ENCODE measurements around the gene SRBD1.

SRBD1 gene

GRCh38 chr2:45497355-45497754 is 113.7 kb downstream of the SRBD1 start:
- peaks cover 6% of the 10 kb centered on the region; the same call in 1 of the 2 replicates for H3K4me1 ChIP-seq (ENCODE audit: control insufficient read depth, insufficient read depth, low read length)
- no peaks in the 10 kb centered on the region for H3K27me3 ChIP-seq (ENCODE audit: control insufficient read depth, insufficient read depth, low read length)
- H3K36me3 ChIP-seq (ENCODE audit: control insufficient read depth, insufficient read depth, low read length): no peaks in the 10 kb centered on the region
- H3K9me3 ChIP-seq (ENCODE audit: control insufficient read depth, insufficient read depth, low read depth, low read length): peaks cover 8% of the 10 kb centered on the region
- no peak overlapping the region for H3K4me3 ChIP-seq (ENCODE audit: low read depth, low read length)
- no peak overlapping the region for H3K9ac ChIP-seq (ENCODE audit: low read length)
- H3K27ac ChIP-seq (ENCODE audit: low read depth, low read length): no peak overlapping the region

DNA sequence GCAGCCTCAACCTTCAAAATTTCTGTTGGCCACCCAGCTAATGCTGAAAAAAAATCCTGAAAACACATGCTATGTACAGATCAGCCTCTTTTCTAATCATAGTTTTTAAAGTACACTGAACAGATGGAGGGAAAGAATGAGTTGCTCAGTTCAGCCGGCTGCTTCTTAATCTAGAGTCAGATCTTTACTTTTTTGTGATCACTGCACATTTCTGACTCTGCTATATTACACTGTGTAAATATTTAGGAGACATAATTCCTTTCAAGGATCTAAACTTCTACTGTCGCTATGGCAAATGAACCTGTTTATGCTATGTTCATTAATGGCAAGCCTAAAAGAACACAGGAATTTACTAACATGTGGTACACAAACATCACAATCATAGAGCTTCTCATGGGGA is 114.2 kb downstream of the SRBD1 start:
- Histone ChIP-seq H3K27me3 (ENCODE audit: control insufficient read depth, insufficient read depth, low read length) (no peaks in the 10 kb centered on the region), H3K4me1 (ENCODE audit: control insufficient read depth, insufficient read depth, low read length) (peaks cover 6% of the 10 kb centered on the region; the same call in 1 of the 2 replicates), H3K36me3 (ENCODE audit: control insufficient read depth, insufficient read depth, low read length) (no peaks in the 10 kb centered on the region), H3K9me3 (ENCODE audit: control insufficient read depth, insufficient read depth, low read depth, low read length) (peaks cover 5% of the 10 kb centered on the region), H3K4me3 (ENCODE audit: low read depth, low read length) (no peak overlapping the region), H3K27ac (ENCODE audit: low read depth, low read length) (no peak overlapping the region), H3K9ac (ENCODE audit: low read length) (no peak overlapping the region)

- Histone ChIP-seq H3K4me1 (ENCODE audit: control insufficient read depth, insufficient read depth, low read length) (peaks cover 6% of the 10 kb centered on the region; the same call in 1 of the 2 replicates), H3K4me3 (ENCODE audit: low read depth, low read length) (no peak overlapping the region), H3K9ac (ENCODE audit: low read length) (no peak overlapping the region), H3K27me3 (ENCODE audit: control insufficient read depth, insufficient read depth, low read length) (no peaks in the 10 kb centered on the region), H3K9me3 (ENCODE audit: control insufficient read depth, insufficient read depth, low read depth, low read length) (no peaks in the 10 kb centered on the region), H3K36me3 (ENCODE audit: control insufficient read depth, insufficient read depth, low read length) (no peaks in the 10 kb centered on the region), H3K27ac (ENCODE audit: low read depth, low read length) (no peak overlapping the region)
Observed at GRCh38 chr2:45494978-45495293, 116.1 kb downstream of the SRBD1 start.

GRCh38 chr2:45494275-45494977 is 116.6 kb downstream of the SRBD1 start:
- Histone ChIP-seq H3K27me3 (ENCODE audit: control insufficient read depth, insufficient read depth, low read length) (no peaks in the 10 kb centered on the region), H3K9ac (ENCODE audit: low read length) (no peak overlapping the region)

DNA sequence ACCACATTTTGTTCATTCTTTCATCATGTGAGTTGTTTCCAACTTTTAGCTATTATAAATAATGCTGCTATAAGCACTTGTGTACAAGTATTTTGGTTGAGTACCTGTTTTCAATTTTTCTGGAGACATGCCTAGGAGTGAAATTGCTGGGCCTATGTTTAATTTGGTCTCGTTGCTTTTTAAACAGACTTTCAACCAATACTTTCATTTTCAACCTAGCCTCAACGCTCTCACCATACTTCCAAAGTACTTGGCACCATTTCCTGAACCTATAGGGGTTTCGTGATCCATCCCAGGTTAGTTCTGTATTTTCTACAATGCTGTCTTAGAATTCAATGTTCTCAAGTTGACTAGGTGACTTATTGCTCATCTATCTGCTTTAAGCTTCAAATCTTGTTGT is 126.1 kb downstream of the SRBD1 start:
- Histone ChIP-seq H3K27ac (ENCODE audit: low read depth, low read length) (no peak overlapping the region), H3K36me3 (ENCODE audit: control insufficient read depth, insufficient read depth, low read length) (no peaks in the 10 kb centered on the region), H3K4me3 (ENCODE audit: low read depth, low read length) (no peak overlapping the region), H3K27me3 (ENCODE audit: control insufficient read depth, insufficient read depth, low read length) (no peaks in the 10 kb centered on the region), H3K9ac (ENCODE audit: low read length) (no peak overlapping the region), H3K4me1 (ENCODE audit: control insufficient read depth, insufficient read depth, low read length) (no peaks in the 10 kb centered on the region), H3K9me3 (ENCODE audit: control insufficient read depth, insufficient read depth, low read depth, low read length) (no peaks in the 10 kb centered on the region)

More at GRCh38 chr2:45494275-45494977, 116.6 kb downstream of the SRBD1 start:
- H3K27ac ChIP-seq (ENCODE audit: low read depth, low read length): no peak overlapping the region
- peaks cover 6% of the 10 kb centered on the region; the same call in 1 of the 2 replicates for H3K4me1 ChIP-seq (ENCODE audit: control insufficient read depth, insufficient read depth, low read length)
- no peaks in the 10 kb centered on the region for H3K36me3 ChIP-seq (ENCODE audit: control insufficient read depth, insufficient read depth, low read length)
- H3K9me3 ChIP-seq (ENCODE audit: control insufficient read depth, insufficient read depth, low read depth, low read length): no peaks in the 10 kb centered on the region
- no peak overlapping the region for H3K4me3 ChIP-seq (ENCODE audit: low read depth, low read length)

- no peaks in the 10 kb centered on the region for H3K9me3 ChIP-seq (ENCODE audit: control insufficient read depth, insufficient read depth, low read depth, low read length)
Observed at GRCh38 chr2:45483997-45484396, 127.1 kb downstream of the SRBD1 start.

GRCh38 chr2:45477546-45477945 is 133.5 kb downstream of the SRBD1 start:
- Histone ChIP-seq H3K4me1 (ENCODE audit: control insufficient read depth, insufficient read depth, low read length) (no peaks in the 10 kb centered on the region), H3K9me3 (ENCODE audit: control insufficient read depth, insufficient read depth, low read depth, low read length) (no peaks in the 10 kb centered on the region), H3K4me3 (ENCODE audit: low read depth, low read length) (no peak overlapping the region), H3K27ac (ENCODE audit: low read depth, low read length) (no peak overlapping the region), H3K9ac (ENCODE audit: low read length) (no peak overlapping the region), H3K27me3 (ENCODE audit: control insufficient read depth, insufficient read depth, low read length) (no peaks in the 10 kb centered on the region), H3K36me3 (ENCODE audit: control insufficient read depth, insufficient read depth, low read length) (0 out of 2 replicates have a peak, but pooled peaks cover 4% of the 10 kb centered on the region)

More at GRCh38 chr2:45483997-45484396, 127.1 kb downstream of the SRBD1 start:
- Histone ChIP-seq H3K4me1 (ENCODE audit: control insufficient read depth, insufficient read depth, low read length) (no peaks in the 10 kb centered on the region), H3K27me3 (ENCODE audit: control insufficient read depth, insufficient read depth, low read length) (no peaks in the 10 kb centered on the region), H3K27ac (ENCODE audit: low read depth, low read length) (no peak overlapping the region), H3K4me3 (ENCODE audit: low read depth, low read length) (no peak overlapping the region), H3K9ac (ENCODE audit: low read length) (no peak overlapping the region), H3K36me3 (ENCODE audit: control insufficient read depth, insufficient read depth, low read length) (no peaks in the 10 kb centered on the region)

- Histone ChIP-seq H3K9me3 (ENCODE audit: control insufficient read depth, insufficient read depth, low read depth, low read length) (no peaks in the 10 kb centered on the region), H3K9ac (ENCODE audit: low read length) (no peak overlapping the region), H3K4me1 (ENCODE audit: control insufficient read depth, insufficient read depth, low read length) (peaks cover 23% of the 10 kb centered on the region), H3K27ac (ENCODE audit: low read depth, low read length) (no peak overlapping the region), H3K36me3 (ENCODE audit: control insufficient read depth, insufficient read depth, low read length) (no peaks in the 10 kb centered on the region), H3K27me3 (ENCODE audit: control insufficient read depth, insufficient read depth, low read length) (no peaks in the 10 kb centered on the region), H3K4me3 (ENCODE audit: low read depth, low read length) (no peak overlapping the region)
Observed at GRCh38 chr2:45470531-45470930, 140.5 kb downstream of the SRBD1 start.

DNA sequence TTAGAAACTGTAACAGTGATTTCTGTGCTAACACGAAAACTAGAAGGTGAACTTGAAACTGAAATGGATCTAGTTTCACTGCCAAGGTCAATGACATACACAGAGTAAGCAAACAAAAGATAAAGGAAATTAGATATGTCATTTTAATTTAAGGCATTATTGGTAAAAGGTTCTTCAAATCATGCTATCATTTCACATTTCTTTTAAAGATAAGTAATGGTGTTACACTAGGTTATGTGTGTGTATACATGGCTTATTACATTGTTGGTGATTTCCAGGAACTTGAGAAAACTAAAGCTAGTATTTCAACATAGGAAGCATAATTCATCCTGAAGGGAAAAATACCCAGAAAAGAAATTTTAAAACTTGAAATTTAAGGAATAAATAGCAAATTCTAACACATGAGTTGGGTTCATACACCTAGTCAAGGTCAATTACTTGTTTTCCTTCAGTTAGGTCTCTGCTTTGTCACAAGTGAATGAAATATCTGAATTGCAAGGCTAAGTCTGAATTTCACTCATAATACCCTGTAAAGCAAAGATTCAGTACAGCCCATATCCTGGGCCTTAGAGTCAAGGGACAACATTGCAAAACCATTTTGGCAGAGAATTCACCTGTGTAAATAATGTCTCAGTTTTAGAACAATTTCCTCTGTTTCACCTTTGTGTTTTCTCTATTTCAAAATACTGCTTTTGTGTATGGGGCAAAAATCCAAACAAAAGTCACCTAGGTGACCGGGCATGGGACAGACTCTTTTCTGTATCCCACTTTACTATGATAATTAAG is 141.6 kb downstream of the SRBD1 start:
- no peak overlapping the region for H3K27ac ChIP-seq (ENCODE audit: low read depth, low read length)
- H3K27me3 ChIP-seq (ENCODE audit: control insufficient read depth, insufficient read depth, low read length): no peaks in the 10 kb centered on the region
- no peak overlapping the region for H3K4me3 ChIP-seq (ENCODE audit: low read depth, low read length)
- peaks cover 33% of the 10 kb centered on the region for H3K4me1 ChIP-seq (ENCODE audit: control insufficient read depth, insufficient read depth, low read length)
- no peaks in the 10 kb centered on the region for H3K36me3 ChIP-seq (ENCODE audit: control insufficient read depth, insufficient read depth, low read length)
- H3K9ac ChIP-seq (ENCODE audit: low read length): no peak overlapping the region
- no peaks in the 10 kb centered on the region for H3K9me3 ChIP-seq (ENCODE audit: control insufficient read depth, insufficient read depth, low read depth, low read length)

- Histone ChIP-seq H3K36me3 (ENCODE audit: control insufficient read depth, insufficient read depth, low read length) (no peaks in the 10 kb centered on the region), H3K4me3 (ENCODE audit: low read depth, low read length) (no peak overlapping the region), H3K27me3 (ENCODE audit: control insufficient read depth, insufficient read depth, low read length) (no peaks in the 10 kb centered on the region), H3K4me1 (ENCODE audit: control insufficient read depth, insufficient read depth, low read length) (peaks cover 43% of the 10 kb centered on the region), H3K9ac (ENCODE audit: low read length) (no peak overlapping the region), H3K27ac (ENCODE audit: low read depth, low read length) (no peak overlapping the region), H3K9me3 (ENCODE audit: control insufficient read depth, insufficient read depth, low read depth, low read length) (no peaks in the 10 kb centered on the region)
Observed at GRCh38 chr2:45468279-45468678, 142.8 kb downstream of the SRBD1 start.

DNA sequence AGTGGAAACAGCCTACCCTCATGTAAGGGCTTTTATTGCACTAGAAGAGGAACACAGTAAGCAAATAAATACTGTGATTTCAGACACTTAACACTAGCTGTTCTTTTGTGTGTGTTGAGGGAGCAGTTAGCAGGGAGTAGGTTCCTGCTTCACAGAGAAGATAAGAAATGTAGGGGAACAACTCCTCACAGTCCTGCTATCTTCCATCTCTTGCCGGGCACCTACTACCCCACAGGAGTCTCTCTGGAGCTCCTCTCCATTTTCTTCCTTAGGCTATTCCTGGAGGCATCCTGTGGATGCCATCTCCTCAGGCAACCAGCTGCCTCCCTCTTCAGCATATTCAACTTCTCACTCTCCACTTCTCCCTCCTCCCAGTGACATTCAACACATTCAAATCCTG is 145.0 kb downstream of the SRBD1 start:
- H3K4me1 ChIP-seq (ENCODE audit: control insufficient read depth, insufficient read depth, low read length): peaks cover 43% of the 10 kb centered on the region
- H3K9ac ChIP-seq (ENCODE audit: low read length): no peak overlapping the region
- H3K36me3 ChIP-seq (ENCODE audit: control insufficient read depth, insufficient read depth, low read length): peaks cover 5% of the 10 kb centered on the region; the same call in 1 of the 2 replicates
- no peaks in the 10 kb centered on the region for H3K27me3 ChIP-seq (ENCODE audit: control insufficient read depth, insufficient read depth, low read length)
- 0 out of 2 replicates have a peak overlapping the region, but pooled peaks have one; percentile 7 for H3K27ac ChIP-seq (ENCODE audit: low read depth, low read length)
- no peak overlapping the region for H3K4me3 ChIP-seq (ENCODE audit: low read depth, low read length)
- no peaks in the 10 kb centered on the region for H3K9me3 ChIP-seq (ENCODE audit: control insufficient read depth, insufficient read depth, low read depth, low read length)
